ENCODE data around the gene PRLR. TPM values are rescaled to one million over a fixed set of nuclear protein-coding genes. Genes with fewer than 3 reads are reported as not detected.
A peak's percentile ranks its signal among the peaks of the same experiment; 100 is the strongest.

Gene PRLR
- total RNA-seq, 2 experiments from 2014 or later, result not detected

DNA sequence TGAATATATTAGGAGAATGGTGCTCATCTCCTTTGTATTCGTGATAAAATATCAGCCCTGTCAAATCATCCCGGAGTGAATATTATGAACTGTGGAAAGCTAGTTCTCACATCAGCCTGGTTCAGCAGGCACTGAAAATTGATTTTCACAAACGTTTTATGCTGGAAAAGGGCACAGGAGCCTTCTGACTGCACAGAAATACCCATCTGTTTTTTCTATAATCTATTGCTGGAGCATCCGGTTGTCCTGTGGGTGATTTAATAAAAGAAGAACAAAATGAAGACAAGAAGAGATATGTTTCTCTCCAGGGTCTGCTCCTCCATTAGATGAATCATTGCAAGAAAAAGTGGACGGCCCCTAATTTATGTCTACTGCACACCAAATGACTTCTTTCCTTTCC, 85.3 kb downstream of the PRLR start:
- H3K36me3 Mint-ChIP-seq, result no peaks in the 10 kb centered on the region
- DNase-seq, result no peak
- H3K27ac Mint-ChIP-seq, result no peak overlapping the region
- peaks cover 21% of the 10 kb centered on the region for H3K27me3 Mint-ChIP-seq
- H3K9me3 Mint-ChIP-seq, result peaks cover 1% of the 10 kb centered on the region
- no peaks in the 10 kb centered on the region for H3K4me1 Mint-ChIP-seq
- no peak overlapping the region for H3K4me3 Mint-ChIP-seq

GRCh38 chr5:35143841-35144240, 86.4 kb downstream of the PRLR start:
- H3K27me3 Mint-ChIP-seq, result peaks cover 21% of the 10 kb centered on the region
- no peaks in the 10 kb centered on the region for H3K4me1 Mint-ChIP-seq
- no peak overlapping the region for H3K4me3 Mint-ChIP-seq
- H3K36me3 Mint-ChIP-seq, result no peaks in the 10 kb centered on the region
- H3K27ac Mint-ChIP-seq, result no peak overlapping the region
- peaks cover 1% of the 10 kb centered on the region for H3K9me3 Mint-ChIP-seq
- no peak for DNase-seq

GRCh38 chr5:35141739-35142138, 88.5 kb downstream of the PRLR start:
- H3K27ac Mint-ChIP-seq, result no peak overlapping the region
- H3K4me1 Mint-ChIP-seq, result no peaks in the 10 kb centered on the region
- peaks cover 1% of the 10 kb centered on the region for H3K9me3 Mint-ChIP-seq
- H3K36me3 Mint-ChIP-seq, result no peaks in the 10 kb centered on the region
- no peak overlapping the region for H3K4me3 Mint-ChIP-seq
- peaks cover 34% of the 10 kb centered on the region for H3K27me3 Mint-ChIP-seq
- no peak for DNase-seq

DNA sequence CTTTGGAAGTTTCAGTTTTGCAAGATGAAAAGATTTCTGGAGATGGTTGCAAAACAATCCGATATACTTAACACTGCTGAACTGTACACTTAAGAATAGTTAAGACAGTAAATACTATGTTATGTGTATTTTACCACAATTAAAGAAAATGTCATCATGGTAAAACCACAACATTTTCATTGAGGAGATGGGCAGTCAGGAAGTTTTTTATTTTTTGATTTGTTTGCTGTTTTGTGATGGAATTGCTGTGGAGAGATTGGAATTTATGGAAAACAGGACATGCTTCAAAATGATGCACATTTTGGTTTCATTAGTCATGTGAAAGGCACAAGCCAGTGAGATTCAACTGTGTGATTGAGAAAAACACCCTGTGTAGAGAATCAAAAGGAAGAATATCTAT, 92.1 kb downstream of the PRLR start:
- H3K4me3 Mint-ChIP-seq, result no peak overlapping the region
- peaks cover 40% of the 10 kb centered on the region for H3K27me3 Mint-ChIP-seq
- H3K27ac Mint-ChIP-seq, result no peak overlapping the region
- peaks cover 10% of the 10 kb centered on the region for H3K4me1 Mint-ChIP-seq
- no peak for DNase-seq
- H3K36me3 Mint-ChIP-seq, result no peaks in the 10 kb centered on the region
- no peaks in the 10 kb centered on the region for H3K9me3 Mint-ChIP-seq

- Mint-ChIP-seq H3K36me3 (no peaks in the 10 kb centered on the region), H3K27ac (no peak overlapping the region), H3K27me3 (peaks cover 46% of the 10 kb centered on the region), H3K4me3 (no peak overlapping the region), H3K4me1 (peaks cover 10% of the 10 kb centered on the region), H3K9me3 (no peaks in the 10 kb centered on the region)
- peak; percentile 18 for DNase-seq
Observed at GRCh38 chr5:35136386-35136785, 93.9 kb downstream of the PRLR start.

DNA sequence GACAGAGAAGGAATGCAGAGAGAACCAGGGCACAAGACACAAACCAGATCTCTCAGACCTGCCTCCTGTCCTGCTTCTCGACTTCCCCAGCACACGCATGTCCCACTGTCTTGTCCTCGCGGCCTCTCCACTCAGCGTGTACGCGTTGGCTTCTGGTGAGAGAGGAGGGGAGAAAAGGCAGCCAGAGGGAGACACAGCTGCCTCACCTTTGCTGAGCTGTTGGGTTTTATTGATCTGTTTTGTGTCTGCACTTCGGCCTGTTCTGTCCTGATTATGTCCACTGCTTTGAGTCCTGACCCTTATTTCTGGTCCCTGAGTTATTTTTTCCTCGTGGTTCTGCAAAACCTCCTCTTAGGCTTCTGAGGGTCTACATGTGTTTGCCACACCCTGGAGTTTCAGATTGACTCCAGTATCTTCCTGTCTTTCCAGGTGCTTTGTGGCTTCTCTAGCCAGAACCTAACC, 95.0 kb downstream of the PRLR start:
- no peak overlapping the region for H3K4me3 Mint-ChIP-seq
- peaks cover 56% of the 10 kb centered on the region for H3K27me3 Mint-ChIP-seq
- H3K36me3 Mint-ChIP-seq, result no peaks in the 10 kb centered on the region
- no peaks in the 10 kb centered on the region for H3K9me3 Mint-ChIP-seq
- no peak for DNase-seq
- H3K27ac Mint-ChIP-seq, result no peak overlapping the region
- H3K4me1 Mint-ChIP-seq, result peaks cover 15% of the 10 kb centered on the region

DNA sequence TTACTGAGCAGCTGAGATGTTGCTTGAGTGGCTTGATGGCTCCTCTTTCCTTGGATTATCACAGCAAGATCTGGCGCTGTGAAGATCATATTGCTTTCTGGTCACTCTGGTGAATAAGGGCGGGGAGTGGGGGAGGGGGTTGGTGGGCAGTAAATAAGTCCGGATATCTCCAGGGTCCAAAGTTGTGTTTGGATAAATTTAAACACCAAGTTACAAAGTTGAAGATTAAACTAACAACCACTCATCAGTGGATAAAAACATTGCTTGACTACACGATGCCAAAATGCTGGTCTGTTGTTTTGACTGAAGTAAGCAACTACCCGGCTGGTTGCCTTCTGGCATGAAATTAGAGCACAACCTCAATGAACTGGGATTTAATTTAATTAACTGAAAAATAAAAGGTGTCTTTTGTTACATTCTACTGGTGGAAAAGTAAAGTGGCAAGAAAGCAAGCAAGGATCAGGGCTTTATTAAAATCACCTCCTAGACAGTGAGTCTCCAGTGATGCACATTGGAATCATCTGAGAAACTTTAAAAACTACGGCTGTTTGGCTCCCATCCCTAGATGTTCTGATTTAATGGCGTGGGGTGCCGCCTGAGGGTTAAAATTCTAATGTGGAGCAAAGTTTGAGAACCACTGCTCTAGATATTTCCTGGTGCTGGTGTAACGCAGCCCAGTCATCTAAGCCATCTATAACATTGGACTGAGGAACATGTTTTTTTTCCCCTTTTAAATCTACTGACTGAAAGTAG, 95.8 kb downstream of the PRLR start:
- Mint-ChIP-seq H3K27ac (no peak overlapping the region), H3K4me3 (no peak overlapping the region), H3K4me1 (peaks cover 22% of the 10 kb centered on the region), H3K9me3 (no peaks in the 10 kb centered on the region), H3K27me3 (peaks cover 64% of the 10 kb centered on the region), H3K36me3 (no peaks in the 10 kb centered on the region)
- no peak for DNase-seq

DNA sequence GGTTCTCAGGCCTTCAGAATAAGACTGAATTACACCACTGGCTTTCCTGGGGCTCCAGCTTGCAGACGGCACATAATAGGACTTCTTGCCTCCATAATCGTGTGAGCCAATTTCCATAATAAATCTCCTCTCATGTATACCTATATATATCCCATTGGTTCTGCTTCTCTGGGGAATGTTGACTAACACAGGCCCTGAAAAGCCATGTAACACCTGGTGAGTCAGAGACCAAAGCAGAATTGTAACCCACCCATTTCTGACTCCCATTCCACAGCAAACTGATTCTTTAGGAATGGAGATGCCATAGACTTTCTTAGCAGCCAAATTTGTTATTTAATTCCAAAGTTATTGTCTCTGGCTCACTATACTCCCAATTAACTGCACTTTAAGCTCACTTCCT, 97.1 kb downstream of the PRLR start:
- Mint-ChIP-seq H3K9me3 (no peaks in the 10 kb centered on the region), H3K27me3 (peaks cover 70% of the 10 kb centered on the region), H3K27ac (no peak overlapping the region)

DNA sequence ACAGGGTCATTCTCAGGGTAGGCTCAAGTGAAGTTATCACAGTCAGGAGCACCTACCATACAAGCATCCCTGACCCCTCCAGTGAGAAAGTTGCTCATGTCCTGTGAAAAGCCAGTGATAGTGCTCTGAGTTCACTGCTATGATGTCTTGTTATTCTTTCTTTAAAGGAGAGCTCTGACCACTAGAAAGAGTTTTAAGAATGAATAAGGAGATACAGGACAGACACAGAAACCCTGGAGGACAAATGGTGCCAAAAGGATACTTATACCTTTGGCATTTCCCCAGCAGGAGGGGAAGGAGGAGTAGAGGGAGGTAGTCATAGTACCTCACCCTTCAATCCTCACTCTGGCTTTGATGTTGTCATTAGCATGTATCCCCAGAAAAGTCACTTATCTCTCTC, 98.6 kb downstream of the PRLR start:
- Mint-ChIP-seq H3K36me3 (no peaks in the 10 kb centered on the region), H3K4me1 (peaks cover 28% of the 10 kb centered on the region), H3K27me3 (peaks cover 72% of the 10 kb centered on the region), H3K27ac (no peak overlapping the region), H3K9me3 (no peaks in the 10 kb centered on the region), H3K4me3 (no peak overlapping the region)
- no peak for DNase-seq

More for the DNA sequence above, 97.1 kb downstream of the PRLR start:
- H3K4me3 Mint-ChIP-seq, result no peak overlapping the region
- no peaks in the 10 kb centered on the region for H3K36me3 Mint-ChIP-seq
- DNase-seq, result no peak
- H3K4me1 Mint-ChIP-seq, result peaks cover 28% of the 10 kb centered on the region

DNA sequence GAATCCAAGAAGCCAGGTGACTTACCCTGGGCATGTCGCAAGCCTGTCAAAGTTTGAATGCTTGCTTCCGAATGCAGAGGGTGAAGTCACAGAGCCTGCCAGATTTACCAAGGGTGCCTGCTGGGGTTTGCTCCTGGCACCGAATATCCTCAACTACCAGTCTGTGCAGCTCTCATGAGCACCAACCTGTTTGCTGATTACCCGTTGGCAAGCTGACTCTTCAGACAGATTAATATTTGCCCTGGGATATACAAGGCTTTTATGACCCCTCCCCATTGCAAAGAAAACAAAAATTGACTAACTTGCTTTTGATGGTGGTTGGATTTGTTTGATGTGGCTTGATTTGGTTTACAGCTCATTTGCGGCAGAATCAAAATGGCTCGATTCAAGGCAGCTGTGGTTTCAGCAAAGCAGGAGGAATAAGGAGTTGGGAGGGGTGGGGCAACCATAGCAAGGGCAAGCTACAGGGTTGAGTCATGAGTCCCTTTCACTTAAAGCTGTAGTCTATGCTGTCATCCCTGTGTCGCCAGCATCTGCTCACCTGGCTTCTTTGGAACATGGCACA, 100.3 kb downstream of the PRLR start:
- Mint-ChIP-seq H3K4me1 (peaks cover 18% of the 10 kb centered on the region), H3K27ac (no peak overlapping the region), H3K27me3 (peaks cover 79% of the 10 kb centered on the region), H3K9me3 (no peaks in the 10 kb centered on the region), H3K36me3 (no peaks in the 10 kb centered on the region), H3K4me3 (no peak overlapping the region)
- DNase-seq, result peak; percentile 66

DNA sequence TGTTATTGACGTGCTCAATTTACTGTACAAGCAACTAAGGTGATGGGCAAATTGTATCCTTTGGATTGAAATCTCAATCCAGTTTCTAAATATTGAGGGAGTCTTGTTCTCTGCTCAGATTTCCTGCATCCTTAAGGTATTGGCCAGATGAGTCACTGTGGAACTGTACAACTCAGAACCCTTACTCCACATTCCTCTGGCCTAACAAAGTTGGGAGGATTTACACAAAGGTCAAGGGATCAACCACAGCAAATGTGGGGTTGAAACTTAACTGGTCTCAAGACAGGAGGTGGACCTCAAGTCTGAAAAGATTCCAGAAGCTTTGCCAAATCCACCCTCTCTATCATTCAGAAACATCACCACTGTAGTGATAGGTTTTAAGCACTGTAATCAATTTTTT, 101.0 kb downstream of the PRLR start:
- no peaks in the 10 kb centered on the region for H3K36me3 Mint-ChIP-seq
- H3K9me3 Mint-ChIP-seq, result no peaks in the 10 kb centered on the region
- peaks cover 76% of the 10 kb centered on the region for H3K27me3 Mint-ChIP-seq
- DNase-seq, result no peak
- no peak overlapping the region for H3K4me3 Mint-ChIP-seq
- peaks cover 18% of the 10 kb centered on the region for H3K4me1 Mint-ChIP-seq
- H3K27ac Mint-ChIP-seq, result no peak overlapping the region

- H3K9me3 Mint-ChIP-seq, result no peaks in the 10 kb centered on the region
Observed at GRCh38 chr5:35127006-35127405, 103.3 kb downstream of the PRLR start.

GRCh38 chr5:35125746-35126145, 104.5 kb downstream of the PRLR start:
- H3K36me3 Mint-ChIP-seq, result no peaks in the 10 kb centered on the region
- no peak overlapping the region for H3K4me3 Mint-ChIP-seq
- H3K9me3 Mint-ChIP-seq, result no peaks in the 10 kb centered on the region
- no peak overlapping the region for H3K27ac Mint-ChIP-seq
- H3K4me1 Mint-ChIP-seq, result peaks cover 18% of the 10 kb centered on the region
- peaks cover 60% of the 10 kb centered on the region for H3K27me3 Mint-ChIP-seq
- DNase-seq, result no peak

More at GRCh38 chr5:35127006-35127405, 103.3 kb downstream of the PRLR start:
- Mint-ChIP-seq H3K27ac (no peak overlapping the region), H3K36me3 (no peaks in the 10 kb centered on the region), H3K4me3 (no peak overlapping the region), H3K27me3 (peaks cover 70% of the 10 kb centered on the region), H3K4me1 (peaks cover 18% of the 10 kb centered on the region)
- DNase-seq, result no peak

- peaks cover 10% of the 10 kb centered on the region for H3K4me1 Mint-ChIP-seq
- no peak overlapping the region for H3K4me3 Mint-ChIP-seq
- no peak for DNase-seq
- no peak overlapping the region for H3K27ac Mint-ChIP-seq
- no peaks in the 10 kb centered on the region for H3K36me3 Mint-ChIP-seq
- no peaks in the 10 kb centered on the region for H3K9me3 Mint-ChIP-seq
- H3K27me3 Mint-ChIP-seq, result peaks cover 59% of the 10 kb centered on the region
Observed at GRCh38 chr5:35124932-35125331, 105.4 kb downstream of the PRLR start.

DNA sequence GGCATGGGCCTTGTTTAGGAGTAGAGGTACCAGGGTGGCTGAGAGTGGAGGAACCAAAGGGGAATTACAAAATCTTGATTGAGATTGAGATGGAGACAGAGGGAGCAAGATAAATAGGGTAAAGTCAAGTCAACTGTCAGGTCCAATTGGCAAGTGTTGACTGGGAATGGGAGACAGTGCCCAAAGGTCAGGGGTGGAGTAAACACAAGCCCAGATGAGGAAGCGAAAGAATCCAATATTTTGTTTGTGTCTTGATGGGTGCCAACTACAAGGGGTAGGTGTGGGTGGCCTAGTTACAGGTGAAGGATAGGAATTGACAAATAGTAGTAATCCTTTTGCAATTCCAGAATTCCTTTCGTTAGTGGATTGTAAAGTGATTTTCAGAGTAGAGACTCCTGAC, 107.5 kb downstream of the PRLR start:
- no peaks in the 10 kb centered on the region for H3K9me3 Mint-ChIP-seq
- H3K27me3 Mint-ChIP-seq, result peaks cover 53% of the 10 kb centered on the region
- H3K36me3 Mint-ChIP-seq, result no peaks in the 10 kb centered on the region
- no peak overlapping the region for H3K27ac Mint-ChIP-seq
- peaks cover 3% of the 10 kb centered on the region for H3K4me1 Mint-ChIP-seq
- no peak overlapping the region for H3K4me3 Mint-ChIP-seq
- no peak for DNase-seq

DNA sequence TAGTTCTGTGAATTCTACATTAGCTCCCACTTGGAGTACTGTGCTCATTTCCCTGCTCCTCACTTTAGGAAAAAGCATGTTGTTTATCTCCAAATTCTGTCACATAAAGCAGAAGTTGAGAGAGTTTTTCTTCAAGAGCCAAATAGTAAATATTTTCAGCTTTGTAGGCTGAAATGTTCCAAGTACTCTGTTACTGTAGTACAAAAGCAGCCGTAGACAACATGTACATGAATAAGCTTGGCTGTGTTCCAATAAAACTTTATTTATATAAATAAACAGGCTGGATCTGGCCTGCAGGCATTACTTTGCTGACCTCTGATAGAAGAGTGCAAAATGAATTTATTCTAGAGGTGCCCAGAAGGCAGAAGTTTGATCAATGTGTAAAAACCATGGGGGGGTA, 109.6 kb downstream of the PRLR start:
- Mint-ChIP-seq H3K4me3 (no peak overlapping the region), H3K4me1 (peaks cover 6% of the 10 kb centered on the region), H3K27ac (no peak overlapping the region), H3K9me3 (no peaks in the 10 kb centered on the region), H3K36me3 (no peaks in the 10 kb centered on the region), H3K27me3 (peaks cover 35% of the 10 kb centered on the region)
- no peak for DNase-seq

All from activated naive CD8-positive, alpha-beta T cell treated with anti-CD3 and anti-CD28 coated beads for 36 hours (primary cell).